NCI-H82 (cell line): Measurements from ENCODE around the gene SLC30A7.

Source experiments
- DNase-seq: peaks from one replicate; lab custom pipeline; 2025; lab: John Stamatoyannopoulos, UW

SLC30A7 gene

DNA sequence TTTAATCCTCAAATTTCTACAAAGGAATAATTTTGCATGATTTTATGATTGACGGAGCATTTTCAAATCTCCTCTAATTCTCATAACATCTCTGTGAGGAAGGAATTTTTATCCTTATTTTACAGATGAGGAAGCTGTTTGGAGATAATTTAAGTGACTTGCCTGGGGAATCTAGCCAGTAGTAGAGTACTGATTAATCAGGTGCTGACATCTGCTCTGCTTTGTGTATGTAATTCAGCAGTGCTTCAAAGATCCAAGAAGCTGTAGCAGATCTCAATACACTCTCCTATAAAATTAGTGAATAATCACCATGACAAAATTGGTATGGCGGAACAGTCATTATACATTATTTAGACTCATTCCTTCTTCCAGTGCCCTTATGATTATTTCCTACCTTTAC, 83.7 kb downstream of the SLC30A7 start:
- DNase-seq = peak; percentile 48

DNA sequence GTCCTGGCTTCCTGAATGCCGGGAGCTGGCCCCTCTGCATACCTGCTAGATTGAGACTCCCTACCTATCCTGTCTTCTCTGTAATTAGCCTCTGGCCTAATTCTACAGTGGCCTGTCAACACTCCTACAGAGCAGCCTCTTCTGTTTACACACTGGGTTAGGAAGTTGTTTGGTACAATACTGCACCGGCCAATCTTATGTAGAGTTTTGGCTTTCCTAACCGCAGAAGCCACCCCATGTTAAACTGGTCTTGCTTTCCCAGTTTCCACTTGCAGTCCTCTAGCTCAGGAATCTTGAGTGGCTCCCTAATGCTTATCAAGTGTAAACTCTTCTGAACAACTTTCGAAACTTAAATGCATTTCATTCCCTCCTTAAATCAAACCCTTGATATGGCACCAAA, 86.9 kb downstream of the SLC30A7 start:
- DNase-seq = no peak

DNA sequence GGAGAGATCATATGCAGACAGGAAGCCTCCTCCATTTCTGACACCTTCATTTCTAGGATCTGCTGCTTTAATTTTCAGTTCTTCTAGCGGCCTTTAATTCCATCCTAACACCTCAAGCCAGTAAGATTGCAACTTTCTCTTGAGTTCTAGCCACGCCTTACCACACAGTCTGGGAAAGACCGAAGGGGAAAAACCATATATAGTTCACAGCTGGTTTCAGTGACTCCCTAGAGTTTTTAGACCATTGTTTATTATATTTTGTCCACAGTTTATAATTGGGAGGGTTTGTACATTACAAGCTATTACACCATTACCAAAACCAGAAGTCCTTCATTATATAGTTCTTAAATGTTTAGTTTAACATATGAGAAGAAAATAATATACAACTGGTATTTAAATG, 92.2 kb downstream of the SLC30A7 start:
- DNase-seq = no peak

DNA sequence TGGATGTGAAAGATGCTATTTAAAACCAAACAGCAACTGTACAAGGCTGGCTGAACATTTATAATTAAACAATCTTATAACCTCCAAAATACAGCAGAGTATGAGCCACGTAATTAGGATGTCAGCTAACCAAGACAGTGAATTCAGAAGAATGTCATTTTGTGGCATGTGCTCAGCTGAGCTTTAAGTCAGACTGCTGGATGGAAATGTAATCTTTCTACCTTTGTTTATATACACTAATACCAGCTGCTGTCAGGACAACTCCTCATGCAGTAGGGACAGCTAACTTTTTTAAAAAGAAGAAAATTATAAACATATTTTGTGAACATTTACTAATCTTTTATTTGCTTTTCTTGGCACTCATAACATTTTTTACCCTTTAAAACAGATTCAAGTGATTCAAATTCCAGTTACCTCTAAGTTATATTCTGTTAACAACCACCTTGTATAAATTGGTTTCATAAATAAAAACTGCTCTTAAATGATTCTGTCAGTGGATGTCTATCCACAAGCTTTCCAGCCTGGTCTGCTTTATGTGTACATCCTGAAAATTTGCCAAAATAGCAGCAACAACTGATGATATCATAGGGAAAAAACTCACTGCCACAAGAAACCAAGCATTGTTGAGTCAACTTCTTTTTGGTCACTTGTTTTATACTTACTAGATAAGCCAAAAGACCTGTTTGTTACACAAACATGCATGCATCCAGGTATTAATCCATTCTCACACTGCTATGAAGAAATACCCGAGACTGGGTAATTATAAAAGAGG, 93.6 kb downstream of the SLC30A7 start:
- DNase-seq = no peak

DNA sequence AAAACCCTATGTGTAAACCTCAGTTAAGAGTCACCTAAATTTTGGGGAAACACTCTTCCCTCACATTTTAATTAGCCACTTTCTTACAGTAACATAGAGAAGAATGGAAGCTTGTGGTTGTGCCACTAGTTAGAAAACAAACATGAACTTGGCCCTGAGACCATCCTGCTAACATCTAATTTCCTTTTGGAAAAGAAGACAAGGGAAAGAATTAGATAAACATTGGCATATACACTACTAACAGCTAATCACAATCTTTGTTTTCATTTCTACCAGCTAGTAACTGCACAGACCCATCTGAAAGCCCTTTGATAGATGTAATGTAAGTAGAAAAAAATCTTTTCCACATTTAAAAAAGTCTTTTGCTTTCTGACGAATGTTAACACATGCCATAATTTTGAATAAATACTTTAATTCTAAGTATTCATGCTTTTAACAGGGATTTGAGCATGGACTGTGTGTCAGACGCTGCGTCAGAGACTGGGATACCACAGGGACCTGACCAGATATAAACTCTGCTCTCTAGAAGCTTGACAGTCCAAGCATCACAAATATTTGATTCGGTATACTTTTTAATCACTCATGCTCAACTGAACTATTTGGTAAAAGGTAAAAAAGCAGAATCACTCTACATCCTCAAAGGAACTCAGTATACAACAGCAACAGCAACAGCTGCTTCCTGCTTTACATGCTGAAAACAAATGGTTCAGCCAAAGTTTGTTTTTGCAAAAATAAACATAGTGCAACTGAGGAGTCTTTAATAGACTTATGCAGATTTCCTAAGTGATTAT, 99.5 kb downstream of the SLC30A7 start:
- no peak for DNase-seq

DNA sequence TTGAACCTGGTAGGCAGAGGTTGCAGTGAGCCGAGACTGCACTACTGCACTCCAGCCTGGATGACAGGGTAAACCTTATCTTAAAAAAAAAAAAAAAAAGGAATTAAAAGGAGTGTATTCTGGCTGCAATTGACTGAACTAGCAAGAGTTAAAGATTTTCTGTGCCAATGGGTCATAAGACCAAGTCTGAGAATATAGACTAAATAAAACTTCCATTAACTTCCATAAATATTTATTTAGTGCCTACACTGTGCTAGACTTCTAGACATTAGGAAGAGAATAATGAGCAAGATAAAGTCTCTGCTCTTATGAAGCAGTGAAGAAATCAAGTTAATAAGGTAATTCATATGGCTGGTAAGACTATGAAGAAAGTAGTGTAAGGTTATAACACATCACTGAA, 102.5 kb downstream of the SLC30A7 start:
- DNase-seq = no peak

DNA sequence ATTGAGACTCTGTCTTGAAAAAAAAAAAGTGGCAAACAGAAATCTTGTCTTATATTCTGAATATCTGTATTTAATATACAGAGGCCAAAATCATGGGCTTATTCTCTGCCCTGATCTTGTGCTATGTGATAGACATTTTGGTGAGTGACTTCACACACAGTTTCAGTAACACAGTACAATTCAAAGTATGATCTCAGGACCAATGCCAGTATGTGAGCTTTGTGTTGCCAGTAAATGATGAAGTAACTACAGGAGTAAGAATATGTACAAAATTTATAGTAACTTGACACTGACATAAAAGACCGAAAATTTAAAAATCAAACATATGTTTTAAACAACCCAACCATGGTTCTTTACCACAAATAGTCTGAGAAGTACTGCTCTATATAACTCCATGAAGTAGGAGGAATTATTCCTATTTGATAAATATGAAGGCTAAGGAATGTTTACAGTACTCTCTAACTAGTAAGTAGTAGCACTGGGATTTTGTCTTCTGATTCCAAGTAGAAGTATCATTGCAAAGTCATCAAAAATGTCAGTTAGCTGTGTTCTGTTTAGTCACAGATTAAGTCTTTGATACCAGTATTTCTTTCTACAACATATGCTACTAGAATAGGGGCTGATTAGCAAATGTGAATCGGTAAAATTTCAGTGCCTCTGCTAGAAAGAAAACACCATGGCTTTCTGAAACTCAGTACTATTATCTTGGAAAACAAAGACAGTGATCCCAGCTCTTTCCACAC, 104.4 kb downstream of the SLC30A7 start:
- DNase-seq = no peak

DNA sequence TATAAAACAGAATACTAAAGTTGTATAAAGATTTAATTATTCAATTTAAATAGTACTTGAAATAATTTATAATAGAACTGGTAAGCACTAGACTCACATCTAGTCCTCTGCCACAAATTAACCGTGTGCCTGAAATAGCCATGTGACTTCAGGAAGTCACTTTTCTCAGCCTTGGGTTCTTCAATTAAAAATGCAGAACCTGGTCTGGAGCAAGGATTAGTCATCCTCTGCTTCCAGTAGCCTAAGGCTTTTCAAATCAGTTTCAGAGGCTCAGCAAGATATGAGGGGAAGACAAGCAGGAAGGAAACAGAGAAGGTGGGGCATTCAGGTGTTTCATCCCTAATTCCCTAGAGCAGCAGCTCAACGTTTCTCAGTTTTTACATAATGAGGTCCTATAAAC, 106.7 kb downstream of the SLC30A7 start:
- DNase-seq = no peak

DNA sequence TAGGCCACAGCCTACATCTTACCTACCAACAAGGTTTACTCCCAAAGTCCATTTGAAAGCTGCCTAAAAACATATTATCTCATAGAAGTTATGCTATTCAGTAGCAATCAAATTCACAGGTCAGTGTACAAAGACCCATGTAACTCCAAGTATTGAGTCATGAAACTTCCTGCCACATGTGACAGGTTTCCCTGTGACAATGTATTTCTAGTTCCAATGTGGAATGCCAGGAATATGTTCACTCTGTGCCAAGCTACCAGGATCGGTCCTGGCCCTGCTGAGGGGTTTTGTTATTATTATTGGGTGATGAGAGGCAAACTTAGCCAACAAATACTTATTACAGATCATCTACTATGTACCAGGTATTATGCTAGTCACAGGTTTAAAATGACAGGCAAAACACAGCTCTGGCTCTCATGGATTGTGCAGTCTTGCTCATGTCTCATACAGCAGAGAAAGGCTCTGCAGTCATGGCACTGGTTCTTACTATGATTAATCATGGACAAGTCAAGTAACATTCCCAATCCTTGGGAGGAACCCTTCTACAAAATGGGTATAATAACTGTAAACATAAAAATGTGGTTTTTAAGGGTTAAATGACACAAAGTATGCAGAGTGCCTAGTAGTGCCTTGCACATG, 107.2 kb downstream of the SLC30A7 start:
- no peak for DNase-seq

DNA sequence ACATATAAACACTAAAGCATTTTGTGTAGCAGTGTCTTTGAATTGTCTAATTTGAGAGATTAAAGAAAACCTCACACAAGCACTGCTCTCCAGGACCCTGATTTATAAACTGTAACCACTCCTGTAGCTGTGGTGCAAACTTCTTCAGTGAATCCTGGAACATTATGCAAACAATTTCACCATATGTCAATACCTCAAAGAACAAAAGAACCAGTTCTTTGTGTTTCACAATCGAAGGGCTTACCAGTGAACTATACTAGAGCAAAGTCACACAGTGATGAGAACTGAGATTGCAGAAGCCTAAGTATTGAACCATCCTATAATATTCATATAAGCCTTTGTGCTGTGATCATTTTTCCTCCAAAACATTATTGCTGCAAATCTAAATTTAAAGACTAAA, 108.2 kb downstream of the SLC30A7 start:
- no peak for DNase-seq

DNA sequence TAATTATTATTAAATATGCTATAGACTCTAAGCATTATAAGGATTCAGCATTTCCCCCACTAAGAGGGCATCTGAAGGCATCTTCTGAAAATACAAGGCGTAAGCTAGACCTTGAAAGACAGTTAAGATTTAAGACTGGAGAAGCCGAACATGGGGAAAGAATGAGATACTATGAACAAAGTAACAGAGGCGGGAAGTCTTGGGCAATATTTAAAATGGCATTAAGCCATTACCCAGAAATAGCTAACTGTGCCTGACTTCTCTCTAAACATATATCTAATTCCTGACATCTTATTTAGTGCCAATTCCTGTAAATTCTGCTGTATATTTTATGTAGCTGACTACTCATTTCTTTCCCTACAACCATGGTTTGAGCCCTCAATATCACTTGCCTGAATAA, 108.8 kb downstream of the SLC30A7 start:
- DNase-seq = no peak

DNA sequence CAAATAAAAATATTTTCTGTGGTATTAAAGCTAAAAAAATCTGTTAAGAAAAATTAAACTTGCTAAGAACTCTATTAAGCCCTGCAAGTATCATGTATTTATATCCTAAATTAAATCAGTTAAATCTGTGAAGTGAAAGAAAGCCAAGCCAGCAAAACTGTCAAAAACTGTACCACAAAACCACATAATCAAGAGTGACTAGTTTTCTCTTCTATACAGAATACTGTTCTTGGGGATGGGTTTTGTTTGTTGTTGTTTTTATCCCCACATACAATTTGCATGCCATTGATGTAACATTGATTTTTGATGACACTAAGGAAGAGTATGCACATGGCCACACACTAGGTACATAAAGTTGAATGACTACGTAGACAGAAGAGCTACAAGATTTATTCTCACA, 109.3 kb downstream of the SLC30A7 start:
- no peak for DNase-seq

DNA sequence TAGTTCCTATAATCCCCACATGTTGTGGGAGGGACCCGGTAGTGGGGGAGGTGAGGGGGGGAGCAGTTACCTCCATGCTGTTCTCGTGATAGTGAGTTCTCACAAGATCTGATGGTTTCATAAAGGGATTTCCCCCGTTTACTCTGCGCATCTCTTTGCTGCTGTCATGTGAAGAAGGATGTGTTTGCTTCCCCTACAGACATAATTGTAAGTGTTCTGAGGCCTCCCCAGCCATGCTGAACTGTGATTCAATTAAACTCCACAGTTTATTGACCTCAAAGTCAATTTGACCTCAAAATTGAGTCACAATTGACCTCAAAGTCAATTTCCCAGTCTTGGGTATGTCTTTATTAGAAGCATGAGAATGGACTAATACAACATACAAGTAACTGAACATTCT, 110.0 kb downstream of the SLC30A7 start:
- peak; percentile 24 for DNase-seq

DNA sequence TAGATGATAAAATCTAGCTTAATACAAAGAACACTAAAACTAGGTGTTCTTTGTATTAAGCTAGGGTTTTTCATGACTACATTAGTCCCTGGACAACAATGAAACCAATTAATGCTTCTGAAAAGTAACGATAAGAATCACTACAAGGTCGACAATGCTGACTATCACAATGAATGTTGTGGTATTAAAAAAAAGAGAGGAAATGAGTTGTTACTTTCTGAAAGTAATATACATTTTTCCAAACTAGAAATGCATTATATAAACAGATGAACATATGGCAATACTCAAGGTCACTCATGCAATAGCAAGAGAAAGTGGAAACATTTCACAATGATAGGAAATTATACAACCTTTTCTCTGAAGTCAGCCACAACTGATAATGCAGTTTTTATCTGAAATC, 110.7 kb downstream of the SLC30A7 start:
- no peak for DNase-seq

DNA sequence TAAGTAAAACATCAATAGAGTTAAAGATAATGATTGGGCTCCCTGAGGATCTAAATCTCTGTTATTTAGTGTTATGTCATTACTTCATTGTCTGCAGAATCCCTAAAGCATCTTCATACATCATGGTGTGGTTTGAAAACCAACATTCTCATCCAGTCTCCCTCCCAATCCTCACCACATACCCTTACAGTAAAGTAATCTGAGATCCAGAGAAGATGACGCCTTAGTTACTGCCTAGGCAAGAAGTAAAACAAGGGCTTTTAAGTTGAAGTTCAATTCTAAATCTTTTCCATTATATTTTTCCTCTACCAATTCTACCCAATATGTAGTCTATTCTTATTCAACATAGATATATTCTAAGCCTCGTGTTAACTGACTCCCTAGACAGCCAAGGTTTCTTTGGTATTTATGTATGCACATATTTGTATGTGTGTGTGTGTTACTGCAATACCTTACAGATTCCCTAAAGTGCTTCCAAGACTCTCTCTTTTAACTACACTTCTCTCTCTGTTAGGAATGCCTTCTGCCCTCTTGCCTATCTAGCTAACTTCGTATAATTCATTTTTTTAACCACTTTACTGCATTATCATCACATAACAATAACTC, 112.4 kb downstream of the SLC30A7 start:
- no peak for DNase-seq

DNA sequence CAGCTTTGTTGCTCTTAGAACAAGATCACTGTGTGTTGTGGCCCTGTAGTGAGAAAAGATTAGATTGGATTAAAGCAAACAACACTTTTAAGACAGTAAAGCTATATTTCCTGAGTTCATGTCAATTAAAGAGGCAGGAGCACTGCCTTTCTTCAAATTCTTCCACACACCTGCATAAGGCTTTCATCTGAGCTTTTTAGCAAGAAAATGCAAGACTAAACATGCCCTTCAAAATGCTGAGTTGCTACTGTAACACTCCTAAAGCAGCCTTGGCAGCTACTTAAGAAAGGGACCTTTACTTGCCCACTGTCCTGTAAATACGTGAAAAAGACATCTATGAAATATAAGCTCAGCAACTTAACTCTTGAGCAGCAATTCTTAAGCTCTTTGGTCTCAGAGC, 117.9 kb downstream of the SLC30A7 start:
- DNase-seq = no peak

DNA sequence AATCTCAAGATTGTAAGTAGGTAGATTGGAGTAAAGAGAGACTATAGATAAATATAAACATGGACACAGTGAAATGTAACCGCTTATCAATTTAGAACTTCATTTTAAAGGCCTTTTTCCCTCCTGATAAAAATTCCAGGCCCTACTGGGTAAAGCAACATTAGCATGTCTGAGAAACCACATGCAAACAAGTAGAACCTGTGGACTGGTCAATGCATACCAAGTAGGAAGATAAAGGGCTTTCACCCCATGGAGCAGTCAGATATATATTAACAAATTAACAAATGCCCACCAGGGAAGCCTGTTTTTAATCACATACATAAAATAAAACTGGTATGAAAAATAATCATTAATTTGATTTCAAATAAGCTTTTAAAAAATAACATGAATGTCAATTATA, 121.6 kb downstream of the SLC30A7 start:
- DNase-seq = no peak

DNA sequence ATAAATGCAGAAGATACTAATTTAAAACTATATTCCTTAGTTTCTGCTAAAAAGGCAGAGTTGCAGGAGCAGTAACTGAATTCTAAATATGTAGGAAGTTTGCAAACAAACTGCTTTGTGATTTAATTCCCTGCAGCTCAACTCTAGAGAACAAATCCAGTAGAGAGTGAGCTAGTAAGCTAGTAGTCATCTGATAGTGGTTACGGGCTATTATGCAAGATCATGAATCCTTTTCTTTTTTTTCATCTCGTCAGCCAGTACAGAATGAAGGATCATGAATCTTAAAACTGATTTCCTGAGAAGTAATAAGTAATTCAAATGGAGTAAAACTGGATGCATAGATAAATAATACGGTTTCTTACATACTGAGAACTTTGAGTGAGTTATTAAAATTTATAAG, 126.4 kb downstream of the SLC30A7 start:
- DNase-seq = no peak

DNA sequence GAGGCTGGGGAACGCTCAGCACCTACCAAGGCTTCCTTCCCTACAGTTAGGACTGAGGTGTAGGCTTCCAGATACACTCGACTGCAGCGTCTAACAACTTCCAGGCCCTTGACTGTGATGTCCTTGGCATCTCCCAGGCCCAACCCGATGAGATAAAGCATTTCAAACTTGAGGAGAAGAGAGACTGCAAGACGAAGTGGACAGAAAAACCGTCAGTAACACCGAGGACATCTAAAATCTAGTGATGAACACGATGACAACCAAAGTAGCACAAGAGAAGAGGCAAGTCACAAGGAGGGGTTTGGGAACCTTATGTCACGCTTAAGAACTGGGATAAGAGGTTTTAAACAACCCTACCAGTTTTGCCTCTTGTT, 129.4 kb downstream of the SLC30A7 start:
- DNase-seq = peak; percentile 57

DNA sequence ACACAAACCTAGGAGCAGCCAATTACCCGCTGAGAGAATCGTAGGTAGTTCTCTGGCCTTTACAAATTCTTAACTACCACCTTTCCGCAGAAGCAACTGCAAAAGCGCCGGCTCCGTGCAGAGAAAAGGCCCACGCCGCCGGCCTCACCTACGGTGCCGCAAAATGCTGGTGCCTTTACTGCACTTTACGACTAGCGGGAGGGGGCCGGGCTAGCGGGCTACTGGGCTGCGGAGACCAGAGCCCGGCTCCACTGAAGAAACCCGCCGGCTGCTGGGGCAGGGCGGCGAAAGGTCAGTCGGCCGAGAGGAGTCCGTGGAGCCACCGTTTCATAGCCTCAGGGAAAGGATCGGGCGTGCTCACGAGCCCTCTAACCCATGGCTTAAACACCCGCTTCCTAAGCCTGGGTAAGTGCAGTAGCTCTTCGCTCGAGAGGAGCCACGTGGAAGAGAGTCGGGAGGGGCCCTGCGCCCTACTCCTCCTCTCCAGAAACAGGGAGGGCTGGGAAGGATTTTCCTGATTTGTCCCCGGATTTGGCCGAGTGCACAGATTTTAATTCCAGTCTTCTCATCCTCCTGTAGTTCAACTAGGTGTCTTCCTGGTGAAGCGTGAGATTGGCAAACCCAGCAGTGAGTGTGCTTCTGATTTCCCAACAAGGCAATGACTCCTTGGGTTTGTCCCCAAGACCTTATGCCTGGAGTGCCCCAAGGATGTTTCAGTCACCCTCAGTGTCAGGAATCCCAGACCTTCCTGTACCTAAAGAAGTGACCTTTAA, 130.0 kb downstream of the SLC30A7 start, which contains the start of gene DPH5:
Gene DPH5 (minus strand): TSS at position 128 of the 773 bp plus-strand sequence. CDS start 341 bp downstream, outside the sequence.
- DNase-seq = peak; percentile 95

DNA sequence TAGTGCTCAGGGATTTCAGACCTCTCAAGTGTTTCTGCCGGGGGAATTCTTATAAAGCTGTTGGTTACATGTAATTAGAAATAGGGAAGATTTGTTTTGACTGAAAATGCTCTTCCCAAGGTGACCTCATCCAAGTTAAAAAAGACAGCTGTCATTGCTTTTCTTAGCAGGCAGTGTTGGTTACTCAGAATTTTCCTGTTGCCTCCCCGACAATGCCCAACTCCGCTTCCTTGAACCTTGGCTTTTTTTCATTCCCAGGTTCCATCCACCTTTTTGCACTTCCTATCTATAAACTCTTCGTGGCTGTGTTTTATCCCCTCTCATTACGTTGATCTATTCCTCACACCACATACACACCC, 130.5 kb downstream of the SLC30A7 start:
- DNase-seq = peak; percentile 62
